RPMI7951 (cell line): ENCODE measurements around the gene NOA1. TPM values are rescaled to one million over a fixed set of nuclear protein-coding genes. Genes with fewer than 3 reads are reported as not detected.
A peak's percentile ranks its signal among the peaks of the same experiment; 100 is the strongest.
"Not testable (repeated sequence)": the region's sequence is repeated elsewhere in the genome, so short reads cannot be mapped to it uniquely, and the experiment has no call there.

Experiments used
- DNase-seq: peaks from one replicate; pipeline ENCODE4 v3.0.0-alpha.2; 2012; ENCODE audit warnings: low read depth
- total RNA-seq: library from RNA; depleted of rRNA; stranded (reverse); fragments of >200 nt; shearing (Covaris generic); gene quantifications from 2 replicates; pipeline ENCODE4 v1.2.3, GENCODE V29; 2014; rRNA removed

NOA1 gene
- total RNA-seq, 1 experiment from 2014 or later: 10.6 TPM

- DNase-seq: peak; percentile 71
These were observed 19.3 kb downstream of the NOA1 start for GRCh38 chr4:56958111-56958517.

- DNase-seq: no peak
These were observed 23.5 kb downstream of the NOA1 start for GRCh38 chr4:56953680-56954520.

- no peak for DNase-seq
These were observed 36.0 kb downstream of the NOA1 start for GRCh38 chr4:56941403-56941802.

- DNase-seq: no peak
These were observed 36.4 kb downstream of the NOA1 start for GRCh38 chr4:56940971-56941370.

GRCh38 chr4:56940403-56940802, 37.0 kb downstream of the NOA1 start:
- DNase-seq: no peak

- DNase-seq: not testable (repeated sequence)
These were observed 37.6 kb downstream of the NOA1 start for GRCh38 chr4:56939826-56940225.

- DNase-seq: peak; percentile 75
These were observed 40.1 kb downstream of the NOA1 start for GRCh38 chr4:56937262-56937661.

GRCh38 chr4:56931924-56932323, 45.5 kb downstream of the NOA1 start:
- no peak for DNase-seq

GRCh38 chr4:56930638-56931037, 46.8 kb downstream of the NOA1 start:
- DNase-seq: no peak

GRCh38 chr4:56927196-56927595, 50.2 kb downstream of the NOA1 start:
- DNase-seq: no peak

- not testable (repeated sequence) for DNase-seq
These were observed 62.4 kb downstream of the NOA1 start for GRCh38 chr4:56914977-56915376.

- no peak for DNase-seq
These were observed 63.1 kb downstream of the NOA1 start for GRCh38 chr4:56914336-56914735.

Other genes with a start within 250 kb of the NOA1 start
- not detected in 2 replicates for gene SPINK2, start 155.9 kb downstream of the NOA1 start, total RNA-seq
- gene REST, start 69.7 kb downstream of the NOA1 start, total RNA-seq: 20.0 and 27.8 TPM in 2 replicates
- gene POLR2B, start 1.3 kb upstream of the NOA1 start, total RNA-seq: 96.2 and 114 TPM in 2 replicates
- 436 and 611 TPM in 2 replicates for gene IGFBP7, start 132.8 kb upstream of the NOA1 start, total RNA-seq